ENCODE data around the gene HOXD8. TPM values are rescaled to one million over a fixed set of nuclear protein-coding genes. Genes with fewer than 3 reads are reported as not detected.
A peak's percentile ranks its signal among the peaks of the same experiment; 100 is the strongest.

HOXD8 gene
- total RNA-seq, 1 donor from 2014 or later = 2.2 TPM

- no peak for DNase-seq (ENCODE audit: low read depth)
Measured at GRCh38 chr2:176102309-176102866, 27.1 kb upstream of the HOXD8 start.

- DNase-seq (ENCODE audit: low read depth) = no peak
Measured at GRCh38 chr2:176103194-176103593, 26.3 kb upstream of the HOXD8 start.

GRCh38 chr2:176103742-176104315 lies 25.7 kb upstream of the HOXD8 start:
- DNase-seq (ENCODE audit: low read depth) = no peak

- DNase-seq (ENCODE audit: low read depth) = no peak
Measured at GRCh38 chr2:176104316-176105077, 25.0 kb upstream of the HOXD8 start.

- no peak for DNase-seq (ENCODE audit: low read depth)
Measured at GRCh38 chr2:176105078-176105729, 24.3 kb upstream of the HOXD8 start.

GRCh38 chr2:176105730-176106580 lies 23.6 kb upstream of the HOXD8 start:
- DNase-seq (ENCODE audit: low read depth) = no peak

GRCh38 chr2:176106581-176107539 lies 22.6 kb upstream of the HOXD8 start, which contains the start of gene HOXD11:
Gene HOXD11 (plus strand): TSS chr2:176107280. CDS start chr2:176107356, 76 bp downstream.
- DNase-seq (ENCODE audit: low read depth) = no peak

- no peak for DNase-seq (ENCODE audit: low read depth)
Measured at GRCh38 chr2:176107731-176108181, 21.7 kb upstream of the HOXD8 start.

GRCh38 chr2:176109192-176109901 lies 20.2 kb upstream of the HOXD8 start:
- no peak for DNase-seq (ENCODE audit: low read depth)

GRCh38 chr2:176109946-176110345 lies 19.6 kb upstream of the HOXD8 start:
- no peak for DNase-seq (ENCODE audit: low read depth)

GRCh38 chr2:176110415-176111308 lies 18.8 kb upstream of the HOXD8 start:
- no peak for DNase-seq (ENCODE audit: low read depth)

- DNase-seq (ENCODE audit: low read depth) = peak; percentile 67
Measured at GRCh38 chr2:176111309-176111663, 18.2 kb upstream of the HOXD8 start.

GRCh38 chr2:176111846-176112374 lies 17.6 kb upstream of the HOXD8 start:
- DNase-seq (ENCODE audit: low read depth) = no peak

GRCh38 chr2:176112375-176113302 lies 16.9 kb upstream of the HOXD8 start:
- no peak for DNase-seq (ENCODE audit: low read depth)

GRCh38 chr2:176114120-176114929 lies 15.2 kb upstream of the HOXD8 start:
- DNase-seq (ENCODE audit: low read depth) = peak; percentile 9
